ENCODE measurements around the gene FBXO31. TPM values are rescaled to one million over a fixed set of nuclear protein-coding genes. Genes with fewer than 3 reads are reported as not detected.

FBXO31 gene
- total RNA-seq, 1 experiment from 2014 or later = 53.9 TPM

GRCh38 chr16:87330257-87330624, 53.3 kb downstream of the FBXO31 start:
- ChIA-PET POLR2A (interaction anchor here (0.6 kb wide), 1 partner anchor 253 kb away, joined by 4 read pairs; no protein-coding TSS in a partner anchor), CTCF (no interaction called here)
- Mint-ChIP-seq H3K4me1 (ENCODE audit: insufficient read depth, unreplicated experiment) (peaks cover 8% of the 10 kb centered on the region), H3K27ac (ENCODE audit: low read depth, unreplicated experiment) (no peak overlapping the region), H3K4me3 (ENCODE audit: unreplicated experiment) (no peak overlapping the region), H3K36me3 (ENCODE audit: insufficient read depth, unreplicated experiment) (peaks cover 40% of the 10 kb centered on the region), H3K27me3 (ENCODE audit: insufficient read depth, unreplicated experiment) (no peaks in the 10 kb centered on the region), H3K9me3 (ENCODE audit: unreplicated experiment) (no peaks in the 10 kb centered on the region)
- TF ChIP-seq CTCF (IDR thresholded peaks at IDR 0.05; ENCODE audit: unreplicated experiment) = no peak
- no peak for DNase-seq (ENCODE audit: unreplicated experiment)
- BruUV-seq (replicated peaks) = no TSS peak
- intact Hi-C loops (cut with micrococcal nuclease) = no loop called here

- DNase-seq (ENCODE audit: unreplicated experiment) = no peak
- ChIA-PET CTCF (no interaction called here), POLR2A (interaction anchor here (0.6 kb wide), 1 partner anchor 253 kb away, joined by 4 read pairs; no protein-coding TSS in a partner anchor)
- Mint-ChIP-seq H3K36me3 (ENCODE audit: insufficient read depth, unreplicated experiment) (peaks cover 34% of the 10 kb centered on the region), H3K4me3 (ENCODE audit: unreplicated experiment) (no peak overlapping the region), H3K27ac (ENCODE audit: low read depth, unreplicated experiment) (no peak overlapping the region), H3K4me1 (ENCODE audit: insufficient read depth, unreplicated experiment) (peaks cover 8% of the 10 kb centered on the region), H3K27me3 (ENCODE audit: insufficient read depth, unreplicated experiment) (no peaks in the 10 kb centered on the region), H3K9me3 (ENCODE audit: unreplicated experiment) (no peaks in the 10 kb centered on the region)
- intact Hi-C loops (cut with micrococcal nuclease) = no loop called here
- TF ChIP-seq CTCF (IDR thresholded peaks at IDR 0.05; ENCODE audit: unreplicated experiment) = no peak
- TSS peak; percentile 35 for BruUV-seq (replicated peaks)
These were observed 53.9 kb downstream of the FBXO31 start for GRCh38 chr16:87329436-87330256.

- intact Hi-C loops (cut with micrococcal nuclease) = no loop called here
- no peak for TF ChIP-seq CTCF (IDR thresholded peaks at IDR 0.05; ENCODE audit: unreplicated experiment)
- peaks cover 8% of the 10 kb centered on the region for H3K4me1 Mint-ChIP-seq (ENCODE audit: insufficient read depth, unreplicated experiment)
- BruUV-seq (replicated peaks) = no TSS peak
- CTCF ChIA-PET = no interaction called here
- H3K27me3 Mint-ChIP-seq (ENCODE audit: insufficient read depth, unreplicated experiment) = no peaks in the 10 kb centered on the region
- POLR2A ChIA-PET = interaction anchor here (0.7 kb wide), 1 partner anchor 218 kb away, joined by 3 read pairs; no protein-coding TSS in a partner anchor
- no peak for DNase-seq (ENCODE audit: unreplicated experiment)
- no peaks in the 10 kb centered on the region for H3K9me3 Mint-ChIP-seq (ENCODE audit: unreplicated experiment)
- H3K36me3 Mint-ChIP-seq (ENCODE audit: insufficient read depth, unreplicated experiment) = peaks cover 27% of the 10 kb centered on the region
- no peak overlapping the region for H3K27ac Mint-ChIP-seq (ENCODE audit: low read depth, unreplicated experiment)
- no peak overlapping the region for H3K4me3 Mint-ChIP-seq (ENCODE audit: unreplicated experiment)
These were observed 54.7 kb downstream of the FBXO31 start for GRCh38 chr16:87328846-87329245.

- DNase-seq (ENCODE audit: unreplicated experiment) = no peak
- intact Hi-C loops (cut with micrococcal nuclease) = no loop called here
- H3K36me3 Mint-ChIP-seq (ENCODE audit: insufficient read depth, unreplicated experiment) = peaks cover 27% of the 10 kb centered on the region
- no peaks in the 10 kb centered on the region for H3K27me3 Mint-ChIP-seq (ENCODE audit: insufficient read depth, unreplicated experiment)
- H3K9me3 Mint-ChIP-seq (ENCODE audit: unreplicated experiment) = no peaks in the 10 kb centered on the region
- ChIA-PET CTCF (interaction anchor here (1.8 kb wide), 1 partner anchor 8 kb away, joined by 5 read pairs; no protein-coding TSS in a partner anchor), POLR2A (interaction anchor here (0.7 kb wide), 1 partner anchor 207 kb away, joined by 4 read pairs; no protein-coding TSS in a partner anchor)
- H3K27ac Mint-ChIP-seq (ENCODE audit: low read depth, unreplicated experiment) = no peak overlapping the region
- no peak overlapping the region for H3K4me3 Mint-ChIP-seq (ENCODE audit: unreplicated experiment)
- H3K4me1 Mint-ChIP-seq (ENCODE audit: insufficient read depth, unreplicated experiment) = peaks cover 8% of the 10 kb centered on the region
- no peak for TF ChIP-seq CTCF (IDR thresholded peaks at IDR 0.05; ENCODE audit: unreplicated experiment)
- no TSS peak for BruUV-seq (replicated peaks)
These were observed 55.6 kb downstream of the FBXO31 start for GRCh38 chr16:87327798-87328495.
